ENCODE results near the gene ANKFY1.
"Not testable (repeated sequence)": the region's sequence is repeated elsewhere in the genome, so short reads cannot be mapped to it uniquely, and the experiment has no call there.

ANKFY1 gene

GRCh38 chr17:4140125-4140524, 123.7 kb downstream of the ANKFY1 start:
- DNase-seq (ENCODE audit: low spot score): no peak
- no peaks in the 10 kb centered on the region for H3K27me3 Mint-ChIP-seq (ENCODE audit: low read depth)
- no peaks in the 10 kb centered on the region for H3K9me3 Mint-ChIP-seq
- H3K4me3 Mint-ChIP-seq: no peak overlapping the region
- H3K36me3 Mint-ChIP-seq (ENCODE audit: low read depth): peaks cover 13% of the 10 kb centered on the region
- H3K27ac Mint-ChIP-seq: no peak overlapping the region
- peaks cover 33% of the 10 kb centered on the region for H3K4me1 Mint-ChIP-seq (ENCODE audit: low read depth)

DNA sequence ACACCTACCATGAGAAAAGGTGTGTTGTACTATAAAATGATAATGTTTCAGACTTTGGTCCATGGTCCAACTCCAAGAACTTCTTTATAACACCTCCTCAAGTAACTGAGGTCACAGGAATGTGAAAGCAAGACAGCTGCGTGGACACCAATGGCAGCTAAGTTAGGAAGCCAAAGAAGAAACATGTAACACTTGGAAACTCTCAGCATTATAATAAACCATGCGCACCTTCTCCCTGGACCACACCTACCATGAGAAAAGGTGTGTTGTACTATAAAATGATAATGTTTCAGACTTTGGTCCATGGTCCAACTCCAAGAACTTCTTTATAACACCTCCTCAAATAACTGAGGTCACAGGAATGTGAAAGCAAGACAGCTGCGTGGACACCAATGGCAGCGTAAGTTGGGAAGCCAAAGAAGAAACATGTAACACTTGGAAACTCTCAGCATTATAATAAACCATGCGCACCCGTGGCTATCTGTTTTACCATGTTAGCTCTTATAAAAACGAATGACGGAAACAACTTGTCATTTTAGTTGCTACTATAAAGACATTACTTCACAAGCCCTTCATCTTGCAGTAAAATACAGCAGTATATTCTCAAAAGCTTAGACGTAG, 124.8 kb downstream of the ANKFY1 start:
- peaks cover 27% of the 10 kb centered on the region for H3K4me1 Mint-ChIP-seq (ENCODE audit: low read depth)
- H3K4me3 Mint-ChIP-seq; H3K27ac Mint-ChIP-seq; H3K27me3 Mint-ChIP-seq (ENCODE audit: low read depth); H3K9me3 Mint-ChIP-seq; DNase-seq (ENCODE audit: low spot score): not testable (repeated sequence)
- peaks cover 13% of the 10 kb centered on the region for H3K36me3 Mint-ChIP-seq (ENCODE audit: low read depth)

DNA sequence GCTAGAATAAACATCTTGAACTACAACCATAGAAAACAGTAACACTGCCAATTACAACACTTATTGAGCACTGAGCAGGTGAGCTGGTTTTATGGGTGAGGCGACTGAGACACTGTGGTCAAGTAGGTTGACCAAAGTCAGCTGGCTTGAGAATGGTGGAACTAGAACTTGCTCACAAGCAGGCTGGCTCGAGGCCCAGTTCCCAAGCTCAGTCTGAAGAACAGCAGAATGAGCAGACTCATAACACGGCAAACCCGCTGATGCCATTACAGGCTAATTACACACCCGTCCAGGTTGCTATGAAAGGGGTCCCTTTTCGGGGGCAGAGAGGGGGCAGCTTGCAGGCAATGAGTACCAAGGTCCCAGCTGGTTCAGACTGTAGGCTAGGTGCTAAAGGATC, 127.4 kb downstream of the ANKFY1 start:
- no peak overlapping the region for H3K4me3 Mint-ChIP-seq
- peaks cover 22% of the 10 kb centered on the region for H3K4me1 Mint-ChIP-seq (ENCODE audit: low read depth)
- H3K27ac Mint-ChIP-seq: no peak overlapping the region
- no peak for DNase-seq (ENCODE audit: low spot score)
- H3K27me3 Mint-ChIP-seq (ENCODE audit: low read depth): no peaks in the 10 kb centered on the region
- no peaks in the 10 kb centered on the region for H3K9me3 Mint-ChIP-seq
- H3K36me3 Mint-ChIP-seq (ENCODE audit: low read depth): peaks cover 11% of the 10 kb centered on the region

GRCh38 chr17:4135489-4135888, 128.3 kb downstream of the ANKFY1 start:
- no peak overlapping the region for H3K27ac Mint-ChIP-seq
- H3K36me3 Mint-ChIP-seq (ENCODE audit: low read depth): peaks cover 14% of the 10 kb centered on the region
- H3K4me1 Mint-ChIP-seq (ENCODE audit: low read depth): peaks cover 16% of the 10 kb centered on the region
- H3K4me3 Mint-ChIP-seq: no peak overlapping the region
- H3K9me3 Mint-ChIP-seq: no peaks in the 10 kb centered on the region
- no peaks in the 10 kb centered on the region for H3K27me3 Mint-ChIP-seq (ENCODE audit: low read depth)
- no peak for DNase-seq (ENCODE audit: low spot score)

- peaks cover 12% of the 10 kb centered on the region for H3K4me1 Mint-ChIP-seq (ENCODE audit: low read depth)
- no peak overlapping the region for H3K27ac Mint-ChIP-seq
- H3K9me3 Mint-ChIP-seq: no peaks in the 10 kb centered on the region
- no peaks in the 10 kb centered on the region for H3K27me3 Mint-ChIP-seq (ENCODE audit: low read depth)
- no peak overlapping the region for H3K4me3 Mint-ChIP-seq
- no peak for DNase-seq (ENCODE audit: low spot score)
- peaks cover 16% of the 10 kb centered on the region for H3K36me3 Mint-ChIP-seq (ENCODE audit: low read depth)
These were observed 129.1 kb downstream of the ANKFY1 start for GRCh38 chr17:4134721-4135120.

DNA sequence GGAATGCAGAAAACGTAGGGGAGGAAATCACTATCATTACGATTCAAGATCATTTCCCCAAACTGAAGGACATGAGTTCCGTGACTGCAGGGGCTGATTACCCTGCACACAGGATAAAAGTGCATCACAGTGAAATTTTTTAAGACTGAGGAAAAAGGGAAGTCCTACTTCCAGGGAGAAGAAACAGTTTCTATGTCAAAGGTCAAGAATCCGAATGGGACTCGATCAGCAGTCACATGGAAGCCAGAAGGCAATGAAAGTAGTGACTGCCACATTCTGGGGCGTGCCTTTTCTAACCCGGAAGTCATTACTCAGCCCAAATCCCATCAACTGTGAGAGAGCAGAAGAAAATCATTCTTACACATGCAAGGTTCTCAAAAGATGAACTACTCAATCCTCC, 133.1 kb downstream of the ANKFY1 start:
- Mint-ChIP-seq H3K4me3 (no peak overlapping the region), H3K27ac (no peak overlapping the region), H3K36me3 (ENCODE audit: low read depth) (peaks cover 18% of the 10 kb centered on the region), H3K27me3 (ENCODE audit: low read depth) (no peaks in the 10 kb centered on the region), H3K9me3 (no peaks in the 10 kb centered on the region), H3K4me1 (ENCODE audit: low read depth) (peaks cover 4% of the 10 kb centered on the region)
- DNase-seq (ENCODE audit: low spot score): no peak

GRCh38 chr17:4127555-4127954, 136.2 kb downstream of the ANKFY1 start:
- DNase-seq (ENCODE audit: low spot score): no peak
- peaks cover 6% of the 10 kb centered on the region for H3K4me1 Mint-ChIP-seq (ENCODE audit: low read depth)
- peaks cover 24% of the 10 kb centered on the region for H3K36me3 Mint-ChIP-seq (ENCODE audit: low read depth)
- no peak overlapping the region for H3K4me3 Mint-ChIP-seq
- H3K27me3 Mint-ChIP-seq (ENCODE audit: low read depth): no peaks in the 10 kb centered on the region
- H3K9me3 Mint-ChIP-seq: no peaks in the 10 kb centered on the region
- no peak overlapping the region for H3K27ac Mint-ChIP-seq

DNA sequence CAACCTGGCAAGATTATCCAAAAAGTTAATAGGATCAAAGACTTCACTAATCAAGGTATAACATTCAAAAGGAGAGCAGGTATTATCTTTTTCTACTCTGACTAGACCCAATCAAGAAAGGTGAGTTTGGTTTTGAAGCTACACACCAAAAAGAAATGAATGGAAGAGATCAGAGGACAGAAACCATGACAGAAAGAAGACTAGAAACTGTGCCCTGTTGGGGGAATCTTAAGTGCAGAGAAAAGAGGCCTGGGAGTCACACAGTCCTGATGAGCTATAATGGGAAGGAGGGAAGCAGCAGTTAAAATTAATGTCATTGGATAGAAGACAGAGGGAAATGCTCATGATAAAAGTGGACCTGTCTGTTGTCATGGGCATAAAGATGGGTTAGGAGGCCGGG, 138.2 kb downstream of the ANKFY1 start:
- no peaks in the 10 kb centered on the region for H3K9me3 Mint-ChIP-seq
- no peaks in the 10 kb centered on the region for H3K27me3 Mint-ChIP-seq (ENCODE audit: low read depth)
- peaks cover 19% of the 10 kb centered on the region for H3K36me3 Mint-ChIP-seq (ENCODE audit: low read depth)
- H3K4me1 Mint-ChIP-seq (ENCODE audit: low read depth): peaks cover 3% of the 10 kb centered on the region
- no peak for DNase-seq (ENCODE audit: low spot score)
- H3K27ac Mint-ChIP-seq: no peak overlapping the region
- H3K4me3 Mint-ChIP-seq: no peak overlapping the region

DNA sequence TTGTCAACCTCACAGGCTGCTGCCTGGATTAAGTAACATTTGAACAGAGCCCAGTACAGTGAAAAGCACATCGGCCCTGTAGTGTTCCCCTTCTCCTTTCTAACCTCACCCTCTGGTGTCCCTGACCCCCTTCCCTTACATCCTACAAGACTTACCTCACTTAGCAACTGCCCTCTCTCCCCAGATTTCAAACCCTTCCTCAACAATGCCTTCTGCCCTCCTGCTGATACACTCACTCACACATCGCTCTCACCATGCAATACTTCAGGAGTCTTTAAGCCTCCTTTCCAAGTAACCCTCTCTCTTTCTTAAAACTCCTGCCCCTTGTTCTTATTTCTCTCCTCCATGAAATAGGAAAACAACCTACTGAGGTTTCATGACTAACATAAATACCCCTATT, 138.8 kb downstream of the ANKFY1 start:
- Mint-ChIP-seq H3K9me3 (no peaks in the 10 kb centered on the region), H3K4me1 (ENCODE audit: low read depth) (peaks cover 2% of the 10 kb centered on the region), H3K36me3 (ENCODE audit: low read depth) (peaks cover 17% of the 10 kb centered on the region), H3K4me3 (no peak overlapping the region), H3K27ac (peak overlapping the region; percentile 4), H3K27me3 (ENCODE audit: low read depth) (no peaks in the 10 kb centered on the region)
- no peak for DNase-seq (ENCODE audit: low spot score)

DNA sequence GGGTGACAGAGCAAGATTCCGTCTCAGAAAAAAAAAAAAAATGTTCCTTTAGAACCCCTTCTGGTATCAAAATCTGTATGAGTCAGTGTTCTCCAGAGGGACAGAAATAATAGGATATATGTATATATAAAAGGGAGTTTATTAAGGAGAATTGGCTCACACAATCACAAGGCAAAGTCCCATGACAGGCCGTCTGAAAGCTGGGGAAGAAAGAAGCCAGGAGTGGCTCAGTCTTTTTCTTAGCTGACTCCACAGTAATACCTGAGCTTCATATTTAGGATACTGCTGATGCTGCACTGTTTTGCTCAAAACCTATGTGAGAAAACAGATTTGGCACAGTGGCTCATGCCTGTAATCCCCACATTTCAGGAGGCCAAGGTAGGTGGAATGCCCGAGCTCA, 143.4 kb downstream of the ANKFY1 start:
- Mint-ChIP-seq H3K36me3 (ENCODE audit: low read depth) (peaks cover 24% of the 10 kb centered on the region), H3K27me3 (ENCODE audit: low read depth) (no peaks in the 10 kb centered on the region), H3K4me3 (no peak overlapping the region), H3K9me3 (no peaks in the 10 kb centered on the region), H3K4me1 (ENCODE audit: low read depth) (no peaks in the 10 kb centered on the region), H3K27ac (no peak overlapping the region)
- DNase-seq (ENCODE audit: low spot score): no peak

GRCh38 chr17:4119299-4119698, 144.5 kb downstream of the ANKFY1 start:
- H3K9me3 Mint-ChIP-seq: no peaks in the 10 kb centered on the region
- H3K4me1 Mint-ChIP-seq (ENCODE audit: low read depth): no peaks in the 10 kb centered on the region
- H3K27me3 Mint-ChIP-seq (ENCODE audit: low read depth): no peaks in the 10 kb centered on the region
- peaks cover 26% of the 10 kb centered on the region for H3K36me3 Mint-ChIP-seq (ENCODE audit: low read depth)
- no peak for DNase-seq (ENCODE audit: low spot score)
- no peak overlapping the region for H3K4me3 Mint-ChIP-seq
- H3K27ac Mint-ChIP-seq: no peak overlapping the region

GRCh38 chr17:4118015-4118743, 145.6 kb downstream of the ANKFY1 start:
- no peaks in the 10 kb centered on the region for H3K27me3 Mint-ChIP-seq (ENCODE audit: low read depth)
- no peaks in the 10 kb centered on the region for H3K9me3 Mint-ChIP-seq
- no peaks in the 10 kb centered on the region for H3K4me1 Mint-ChIP-seq (ENCODE audit: low read depth)
- H3K4me3 Mint-ChIP-seq: no peak overlapping the region
- no peak overlapping the region for H3K27ac Mint-ChIP-seq
- DNase-seq (ENCODE audit: low spot score): no peak
- H3K36me3 Mint-ChIP-seq (ENCODE audit: low read depth): peaks cover 25% of the 10 kb centered on the region

- H3K4me3 Mint-ChIP-seq: no peak overlapping the region
- no peak for DNase-seq (ENCODE audit: low spot score)
- H3K4me1 Mint-ChIP-seq (ENCODE audit: low read depth): no peaks in the 10 kb centered on the region
- no peaks in the 10 kb centered on the region for H3K27me3 Mint-ChIP-seq (ENCODE audit: low read depth)
- no peaks in the 10 kb centered on the region for H3K9me3 Mint-ChIP-seq
- no peak overlapping the region for H3K27ac Mint-ChIP-seq
- H3K36me3 Mint-ChIP-seq (ENCODE audit: low read depth): peaks cover 27% of the 10 kb centered on the region
These were observed 147.3 kb downstream of the ANKFY1 start for GRCh38 chr17:4116516-4116915.
